OCI-M1 (cell line): ENCODE results near the gene NFU1.
A peak's percentile ranks its signal among the peaks of the same experiment; 100 is the strongest.
"Not testable (repeated sequence)": the region's sequence is repeated elsewhere in the genome, so short reads cannot be mapped to it uniquely, and the experiment has no call there.

Source experiments
- DNase-seq: peaks from one replicate; lab custom pipeline; 2025; lab: John Stamatoyannopoulos, UW

The NFU1 gene

DNA sequence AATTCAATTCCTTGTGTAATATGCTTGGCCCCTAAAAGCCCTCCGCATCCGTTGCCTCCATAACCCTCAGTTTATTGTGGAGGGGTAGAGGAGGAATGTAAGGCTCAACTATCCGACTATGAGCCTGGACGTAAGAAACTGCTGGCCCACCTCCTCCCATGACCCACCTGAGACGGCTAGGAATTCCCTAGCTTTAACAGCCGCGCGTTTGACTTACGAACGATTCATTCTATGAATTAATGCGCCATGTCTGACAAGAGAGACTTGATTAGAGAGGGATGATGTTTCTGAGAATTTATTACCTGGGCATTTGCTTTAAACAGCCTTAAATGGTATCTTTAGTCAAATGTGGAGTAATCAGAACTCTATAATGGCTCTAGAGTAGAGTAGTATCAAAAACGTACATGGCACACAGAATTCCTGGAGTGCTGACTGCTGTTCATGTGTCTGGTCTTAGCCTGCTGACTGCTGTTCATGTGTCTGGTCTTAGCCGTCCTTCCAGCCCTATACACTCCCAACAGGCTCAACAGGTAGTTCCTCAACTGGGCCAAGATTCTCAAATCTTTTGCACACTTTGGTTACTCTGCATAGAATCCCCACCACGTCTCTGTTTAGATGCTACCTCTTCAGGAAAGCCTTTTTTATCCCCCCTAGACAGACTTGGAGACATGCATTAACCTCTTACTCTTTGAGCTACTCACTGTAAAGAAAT lies 49.3 kb downstream of the NFU1 start:
- DNase-seq, result no peak

DNA sequence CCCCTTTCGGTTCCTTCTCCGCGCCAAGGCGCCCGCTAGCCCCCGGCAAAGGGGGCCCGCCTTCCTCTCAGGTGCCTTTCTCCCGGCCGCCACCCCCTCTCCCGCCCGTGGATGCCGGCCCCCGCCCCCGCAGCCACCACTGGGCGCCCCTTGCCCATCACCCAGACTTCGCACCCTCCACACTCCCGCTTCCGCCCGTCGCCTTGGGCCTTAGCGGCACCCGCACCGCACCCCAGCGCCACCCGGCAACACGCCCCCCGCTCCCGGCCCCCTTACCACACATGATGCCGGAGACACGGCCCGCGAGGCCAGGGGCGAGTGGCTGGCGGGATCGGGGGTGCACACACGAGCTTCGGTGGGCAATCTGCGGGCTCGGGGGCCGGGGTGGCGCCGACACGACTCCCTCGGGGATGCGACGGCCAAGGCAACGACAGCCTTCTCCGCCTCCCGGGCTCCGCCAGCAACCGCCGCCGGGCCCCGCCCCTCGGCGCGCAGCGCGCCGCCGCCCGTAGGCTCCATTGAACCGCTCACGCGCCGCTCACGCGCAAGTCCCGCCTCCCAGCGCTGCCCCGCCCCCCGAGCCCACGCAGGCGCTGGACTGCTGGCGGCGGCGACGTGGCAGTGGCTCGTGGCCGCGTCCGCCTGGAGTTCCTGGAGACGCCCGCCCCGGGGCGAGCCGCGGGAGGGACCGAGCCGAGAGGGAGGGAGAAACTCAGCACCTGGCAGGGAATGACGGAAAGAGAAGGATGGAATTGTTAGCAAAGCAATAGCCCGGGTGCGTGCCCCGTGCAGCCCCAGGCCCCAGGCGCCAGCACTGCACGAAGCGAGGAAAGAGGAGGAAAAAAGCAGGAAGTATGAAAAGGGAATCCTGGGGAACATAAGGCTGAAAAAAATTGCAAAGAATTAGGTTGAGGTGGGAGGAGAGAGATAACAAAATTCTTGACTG lies 50.2 kb downstream of the NFU1 start, which contains the start of gene GFPT1:
GFPT1 (minus strand) TSS at position 439 of the 946 bp plus-strand sequence; CDS start at position 283, 156 bp downstream.
- peak; percentile 92 for DNase-seq

DNA sequence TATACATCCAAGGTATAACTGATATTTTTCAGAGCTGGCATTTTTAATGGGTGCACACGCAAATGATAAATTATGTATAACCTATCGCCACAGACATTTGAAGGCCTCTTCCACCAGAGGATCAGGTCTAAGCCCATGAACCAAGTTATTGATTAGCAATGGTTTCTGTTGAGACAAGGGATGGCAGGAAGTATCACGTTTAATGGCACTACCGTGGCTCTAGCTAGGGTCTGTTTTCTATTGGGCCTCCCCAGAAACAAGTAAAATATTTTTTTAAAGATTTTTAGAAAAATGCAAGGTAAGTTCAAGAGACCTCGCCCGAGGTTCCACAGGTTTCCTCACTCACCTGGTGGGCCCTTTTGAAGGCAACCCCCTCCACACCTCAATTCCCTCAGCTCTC lies 50.9 kb downstream of the NFU1 start:
- DNase-seq, result peak; percentile 21

DNA sequence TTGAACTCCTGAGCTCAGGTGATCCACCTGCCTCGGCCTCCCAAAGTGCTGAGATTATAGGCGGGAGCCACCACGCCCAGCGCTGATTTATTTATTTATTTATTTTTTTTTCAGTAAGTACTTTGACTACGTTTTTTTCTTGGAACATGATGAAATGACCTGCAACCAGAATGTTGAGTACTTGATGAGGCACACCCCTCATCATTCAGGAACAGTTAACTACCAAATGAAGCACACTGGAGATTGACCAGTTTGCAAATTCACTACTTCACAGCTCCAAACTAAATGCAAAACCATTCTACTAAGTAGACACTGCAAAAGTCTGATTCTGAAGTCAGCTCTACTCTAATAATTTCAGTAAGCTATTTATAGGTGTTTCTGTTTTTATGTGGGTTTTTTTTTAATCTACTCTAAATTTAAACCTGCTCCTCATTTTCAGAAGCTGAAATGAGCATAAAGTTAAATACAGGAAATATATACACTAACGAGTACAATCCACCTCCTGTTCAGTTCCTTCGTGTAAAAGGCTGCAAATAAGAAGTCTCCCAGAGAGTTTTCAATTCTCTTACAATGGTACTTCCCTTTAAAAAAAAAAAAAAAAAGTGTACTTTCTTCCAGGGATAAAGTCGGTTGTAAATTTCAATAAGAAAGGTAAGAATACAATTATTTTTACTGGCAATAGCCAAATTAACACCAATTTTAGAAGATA lies 51.6 kb downstream of the NFU1 start:
- peak; percentile 70 for DNase-seq

DNA sequence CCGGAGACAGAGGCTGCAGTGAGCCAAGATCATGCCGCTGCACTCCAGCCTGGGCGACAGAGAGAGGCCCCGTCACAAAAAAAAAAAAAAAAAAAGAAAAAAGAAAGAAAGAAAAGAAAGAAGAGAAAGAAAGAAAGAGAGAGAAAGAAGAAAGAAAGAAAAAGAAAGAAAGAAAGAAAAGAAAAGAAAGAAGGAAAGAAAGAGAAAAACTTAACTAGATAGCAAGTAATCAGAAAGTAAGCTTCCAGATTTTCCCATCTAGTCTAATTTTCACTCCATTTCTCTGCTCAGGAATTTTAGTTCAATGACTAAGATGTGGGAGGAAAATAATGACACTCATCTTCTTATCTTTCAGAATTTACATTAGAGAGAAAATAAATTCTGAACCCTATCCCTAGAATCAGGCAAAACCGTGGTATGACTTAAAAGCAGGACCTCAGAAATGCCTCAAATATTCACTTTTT lies 52.6 kb downstream of the NFU1 start:
- no peak for DNase-seq

DNA sequence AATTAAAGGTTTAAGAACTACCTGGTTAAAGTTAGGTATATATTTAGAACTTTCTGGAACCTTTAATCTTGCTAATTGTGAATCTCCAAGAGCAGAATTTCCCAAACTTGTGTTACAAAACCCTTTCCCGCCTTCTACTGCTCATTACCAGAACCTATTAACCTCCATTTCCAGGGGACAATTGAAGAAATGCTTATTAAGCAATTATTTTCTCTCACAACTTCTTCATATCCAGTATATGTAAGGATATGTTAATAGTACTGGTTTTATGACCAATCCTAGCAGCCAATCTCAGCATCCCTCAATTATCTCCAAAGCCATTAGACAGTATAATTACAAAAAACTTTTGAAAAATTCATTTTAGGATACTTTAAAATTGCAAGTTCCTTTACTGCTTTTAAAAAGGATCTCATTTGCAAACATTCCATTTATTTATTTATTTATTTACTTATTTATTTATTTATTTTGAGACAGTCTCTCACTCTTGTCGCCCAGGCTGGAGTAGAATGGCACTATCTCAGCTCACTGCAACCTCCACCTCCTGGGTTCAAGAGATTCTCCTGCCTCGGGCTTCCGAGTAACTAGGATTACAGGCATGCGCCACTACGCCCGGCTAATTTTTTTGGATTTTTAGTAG lies 53.9 kb downstream of the NFU1 start:
- no peak for DNase-seq

DNA sequence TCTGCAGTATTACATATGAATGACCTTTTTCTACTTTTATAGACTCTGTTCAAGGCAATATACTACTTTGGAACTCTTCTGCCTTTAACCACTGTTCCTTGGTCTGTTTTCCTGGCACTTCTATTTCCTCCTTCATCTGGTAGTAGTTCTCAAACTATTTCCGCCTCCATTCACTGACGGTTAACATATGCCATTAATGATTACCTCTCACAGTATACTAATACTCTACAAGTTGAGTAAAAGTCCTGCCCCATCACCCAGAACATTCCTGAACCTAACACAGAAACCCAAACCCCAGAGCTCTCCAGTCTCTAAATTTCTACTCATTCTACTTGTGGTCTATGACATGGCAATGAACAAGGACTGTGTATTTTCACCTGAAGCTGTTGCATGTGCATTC lies 54.7 kb downstream of the NFU1 start:
- no peak for DNase-seq

DNA sequence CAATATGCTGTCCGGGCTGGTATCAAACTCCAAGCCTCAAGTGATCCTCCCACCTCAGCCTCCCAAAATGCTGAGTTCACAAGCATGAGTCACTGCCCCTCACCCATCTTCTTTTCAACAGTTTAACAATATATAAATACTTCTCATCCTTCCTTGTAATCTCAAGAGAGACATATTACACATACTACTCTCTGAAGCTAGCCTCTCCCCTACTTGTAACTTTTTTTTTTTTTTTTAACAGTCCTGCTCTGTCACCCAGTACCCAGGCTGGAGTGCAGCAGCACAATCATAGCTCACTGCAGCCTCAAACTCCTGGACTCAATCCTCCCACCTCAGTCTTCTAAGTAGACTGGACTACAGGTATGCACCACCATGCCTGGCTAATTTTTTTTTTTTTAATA lies 55.9 kb downstream of the NFU1 start:
- peak; percentile 80 for DNase-seq

DNA sequence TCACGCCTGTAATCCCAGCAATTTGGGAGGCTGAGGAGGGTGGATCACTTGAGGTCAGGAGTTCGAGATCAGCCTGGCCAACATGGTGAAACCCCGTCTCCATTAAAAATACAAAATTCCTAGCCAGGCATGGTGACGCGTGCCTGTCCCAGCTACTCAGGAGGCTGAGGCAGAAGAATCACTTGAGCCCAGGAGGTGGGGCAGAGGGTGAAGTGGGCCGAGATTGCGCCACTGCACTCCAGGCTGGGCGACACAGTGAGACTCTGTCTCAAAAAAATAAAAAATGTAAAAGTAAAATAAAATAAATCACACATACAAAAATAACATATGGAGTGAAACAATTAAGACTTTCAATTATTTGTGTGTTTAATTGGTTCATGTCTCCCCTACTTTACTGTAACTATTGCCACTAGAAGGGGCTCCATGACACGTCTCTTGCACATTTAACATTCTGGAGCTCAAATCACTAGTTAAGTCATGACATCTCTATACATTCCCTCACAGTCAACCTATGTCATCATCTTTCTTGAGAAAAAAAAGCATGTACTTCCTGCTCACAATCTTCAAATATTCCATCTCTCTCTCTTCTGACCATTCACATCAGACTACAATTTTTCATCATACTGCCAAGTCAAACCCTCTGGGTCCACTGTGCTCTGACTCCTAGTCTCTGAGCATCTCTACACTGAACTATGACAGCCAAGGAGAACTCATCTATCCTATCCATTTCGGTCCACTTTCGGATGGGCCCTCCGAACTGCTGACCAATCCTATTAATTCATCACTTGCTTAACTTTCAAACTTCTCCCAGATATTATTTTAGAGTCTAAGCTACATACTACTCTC lies 56.9 kb downstream of the NFU1 start:
- DNase-seq, result no peak

DNA sequence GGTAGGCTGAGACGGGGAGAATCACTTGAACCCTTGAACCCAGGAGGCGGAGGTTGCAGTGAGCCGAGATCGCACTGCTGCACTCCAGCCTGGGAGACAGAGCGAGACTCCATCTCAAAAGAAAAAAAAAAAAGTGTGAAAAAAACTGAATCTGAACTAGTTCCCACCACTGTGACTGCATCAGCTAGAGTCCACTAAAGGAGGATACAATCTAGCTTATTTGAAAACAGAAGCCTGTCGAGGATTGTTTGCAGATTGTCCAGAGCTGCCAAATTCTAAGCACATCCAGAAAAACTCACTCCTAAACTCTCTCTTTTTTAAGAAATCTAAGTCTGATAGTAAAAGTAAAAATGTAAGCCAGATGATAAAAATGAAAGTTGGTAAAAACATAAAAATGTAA lies 60.8 kb downstream of the NFU1 start:
- no peak for DNase-seq

DNA sequence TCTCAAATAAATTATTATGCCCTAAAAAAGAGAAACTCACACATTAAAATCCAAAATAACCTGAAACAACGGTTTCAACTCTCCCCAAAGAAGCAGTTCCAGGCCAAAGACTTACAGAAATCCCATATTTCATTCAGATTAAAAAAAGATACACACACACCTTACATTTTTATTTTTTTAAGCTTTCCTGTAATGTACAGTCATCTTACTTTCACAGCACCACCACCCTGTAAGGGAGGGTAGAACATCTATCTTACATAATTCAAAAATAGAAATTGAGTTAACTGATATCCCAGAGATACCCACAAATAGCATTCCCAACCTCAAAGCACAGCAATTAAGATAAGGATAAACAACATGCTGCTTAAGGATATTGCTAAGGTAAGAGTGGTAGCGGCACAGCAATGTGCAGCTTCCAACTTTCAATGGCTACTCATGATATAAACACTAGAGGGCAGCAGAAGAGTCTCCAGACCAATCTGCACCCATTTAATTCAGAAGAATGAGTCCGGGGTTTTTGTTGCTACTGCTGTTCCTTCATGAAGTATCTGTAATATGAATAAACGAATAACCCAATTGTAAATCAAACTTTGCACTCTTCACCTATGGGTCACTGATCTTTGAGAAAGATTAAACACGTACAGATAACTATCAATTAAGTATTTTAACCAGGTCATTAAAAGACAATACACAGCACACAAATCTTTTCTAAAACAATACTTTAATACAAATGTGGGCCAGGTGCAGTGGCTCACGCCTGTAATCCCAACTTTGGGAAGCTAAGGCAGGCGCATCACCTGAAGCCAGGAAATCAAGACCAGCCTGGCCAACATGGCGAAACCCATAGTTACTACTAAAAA lies 61.5 kb downstream of the NFU1 start:
- DNase-seq, result peak; percentile 77

DNA sequence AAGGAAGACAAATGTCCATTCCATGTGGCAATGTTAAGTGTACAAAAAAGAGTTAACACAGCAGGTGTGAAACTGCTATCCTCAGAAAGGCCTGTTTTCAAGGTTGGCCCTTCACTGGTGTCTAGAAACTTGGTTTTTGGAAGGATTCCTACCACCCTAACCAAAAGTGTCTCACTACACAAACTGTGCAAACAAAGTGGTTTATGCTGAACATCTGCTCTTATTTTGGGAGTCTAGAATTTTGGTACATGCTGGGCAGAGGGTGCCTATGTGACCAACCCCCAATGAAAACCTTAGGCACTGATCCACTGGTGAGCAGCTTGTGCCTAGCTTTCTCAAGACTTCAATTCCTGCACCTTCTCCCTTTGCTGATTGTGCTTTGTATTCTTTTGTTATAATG lies 64.5 kb downstream of the NFU1 start:
- no peak for DNase-seq

DNA sequence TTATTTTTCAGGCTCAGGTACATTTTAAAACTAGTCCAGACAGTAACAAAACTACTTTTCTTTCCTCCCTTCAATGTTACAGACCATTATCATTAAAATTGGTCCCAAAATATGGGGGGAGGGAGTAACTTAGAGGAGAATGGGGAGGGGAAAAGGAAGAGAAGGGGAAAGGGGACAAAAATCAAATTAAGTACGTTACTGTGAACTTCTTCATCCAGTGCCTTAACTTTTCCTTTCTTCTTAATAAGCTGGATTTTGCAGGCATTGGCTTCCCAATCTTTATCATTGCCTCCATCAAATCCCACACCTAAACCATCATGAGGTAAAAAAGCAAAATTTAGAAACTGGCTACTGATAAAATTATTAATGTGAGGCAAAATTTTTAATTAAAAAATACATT lies 67.4 kb downstream of the NFU1 start:
- DNase-seq, result no peak

DNA sequence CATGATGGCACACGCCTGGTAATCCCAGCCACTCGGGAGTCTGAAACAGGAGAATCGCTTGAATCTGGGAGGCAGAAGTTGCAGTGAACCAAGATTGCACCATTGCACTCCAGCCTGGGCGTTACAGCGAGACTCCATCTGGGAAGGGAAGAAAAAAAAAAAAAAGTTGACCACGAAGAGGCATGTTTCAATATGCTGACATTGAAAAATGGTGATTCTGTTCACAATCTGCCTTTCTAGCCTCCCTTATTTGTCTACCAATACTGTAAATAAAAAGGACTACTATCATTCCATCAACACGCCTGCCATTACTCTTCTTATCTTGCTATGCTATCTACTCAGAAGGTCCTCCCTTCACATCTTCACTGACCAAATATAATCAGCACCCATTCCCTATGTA lies 68.6 kb downstream of the NFU1 start:
- DNase-seq, result no peak

DNA sequence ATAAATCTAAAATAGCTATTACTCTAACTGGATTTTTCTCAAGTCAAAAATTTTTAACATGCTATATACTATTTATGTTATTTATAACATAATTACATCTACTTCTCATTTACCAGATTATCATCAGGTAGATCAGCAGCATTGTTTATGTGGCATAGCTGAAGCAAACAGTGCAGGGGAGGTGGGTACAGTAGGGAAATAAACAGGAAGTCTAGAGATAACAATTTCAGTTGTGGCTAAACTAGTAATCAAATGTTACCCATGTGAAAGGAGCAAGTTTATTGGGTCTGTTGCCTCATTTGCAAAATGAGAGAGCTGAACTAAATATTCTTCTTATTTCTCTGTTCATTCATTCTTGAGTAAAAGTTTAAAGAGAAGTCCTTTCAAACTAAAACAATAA lies 77.9 kb downstream of the NFU1 start:
- no peak for DNase-seq

DNA sequence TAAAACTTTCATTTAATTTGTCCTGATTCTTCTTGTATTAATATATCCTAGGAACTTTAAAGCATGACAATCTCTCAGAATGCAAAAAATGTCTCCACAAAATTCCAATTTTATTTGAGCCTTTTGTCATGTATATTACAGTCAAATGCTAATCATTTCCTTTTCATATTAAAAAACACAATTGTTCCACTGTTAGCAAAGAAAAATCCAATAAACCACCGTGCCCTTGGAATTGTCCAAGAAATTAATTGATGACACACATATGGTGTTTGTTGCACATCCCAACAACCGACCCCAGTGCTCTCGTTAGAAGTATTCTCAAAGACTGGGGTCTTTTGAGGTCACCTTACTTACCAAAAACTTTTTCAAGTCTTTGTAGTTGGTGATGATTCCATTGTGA lies 78.3 kb downstream of the NFU1 start:
- no peak for DNase-seq

DNA sequence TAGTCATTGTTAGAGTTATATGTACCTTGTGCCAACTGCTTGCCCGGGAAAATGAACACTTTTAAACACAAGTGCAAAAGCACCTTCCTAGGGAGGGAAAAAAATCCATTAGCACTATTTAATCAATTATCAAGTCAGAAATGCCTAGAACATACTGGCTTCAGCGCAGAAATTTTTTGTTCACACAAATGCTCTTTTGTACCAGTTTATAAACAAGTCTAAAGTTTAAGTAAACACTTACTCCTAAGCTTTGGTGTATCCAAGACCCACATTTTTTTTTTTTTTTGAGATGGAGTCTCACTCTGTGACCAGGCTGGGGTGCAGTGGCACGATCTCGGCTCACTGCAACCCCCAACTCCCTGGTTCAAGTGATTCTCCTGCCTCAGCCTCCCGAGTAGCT lies 80.8 kb downstream of the NFU1 start:
- no peak for DNase-seq

DNA sequence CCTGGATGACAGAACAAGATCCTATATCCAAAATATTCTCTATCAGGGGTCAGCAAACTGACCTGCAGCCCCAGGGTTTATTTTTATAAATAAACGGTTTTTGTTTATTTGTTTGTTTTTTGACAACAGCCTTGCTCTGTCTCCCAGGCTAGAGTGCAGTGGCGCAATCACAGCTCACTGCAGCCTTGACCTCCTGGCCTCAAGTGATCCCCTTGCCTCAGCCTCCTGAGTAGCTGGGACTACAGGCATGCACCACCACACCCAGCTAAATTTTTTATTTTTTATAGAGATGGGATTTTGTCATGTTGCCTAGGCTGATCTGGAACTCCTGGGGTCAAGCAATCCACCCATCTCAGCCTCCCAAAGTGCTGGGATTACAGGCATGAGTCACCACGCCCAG lies 82.3 kb downstream of the NFU1 start:
- DNase-seq, result not testable (repeated sequence)

DNA sequence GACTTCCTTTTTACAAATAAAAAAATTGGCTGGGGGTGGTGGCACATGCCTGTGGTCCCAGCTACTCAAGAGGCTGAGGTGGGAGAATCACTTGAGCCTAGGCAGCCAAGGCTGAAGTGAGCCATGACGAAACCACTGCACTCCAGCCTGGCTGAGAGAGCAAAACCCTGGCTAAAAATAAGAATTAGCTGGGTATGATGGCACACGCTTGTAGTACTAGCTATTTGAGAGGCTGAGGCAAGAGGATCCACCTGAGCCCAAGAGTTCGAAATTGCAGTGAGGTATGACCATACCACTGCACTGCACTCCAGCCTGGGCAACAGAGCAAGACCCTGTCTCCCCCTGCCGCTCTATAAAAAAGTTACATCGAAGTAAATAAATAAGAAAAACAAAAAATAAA lies 83.9 kb downstream of the NFU1 start:
- no peak for DNase-seq

DNA sequence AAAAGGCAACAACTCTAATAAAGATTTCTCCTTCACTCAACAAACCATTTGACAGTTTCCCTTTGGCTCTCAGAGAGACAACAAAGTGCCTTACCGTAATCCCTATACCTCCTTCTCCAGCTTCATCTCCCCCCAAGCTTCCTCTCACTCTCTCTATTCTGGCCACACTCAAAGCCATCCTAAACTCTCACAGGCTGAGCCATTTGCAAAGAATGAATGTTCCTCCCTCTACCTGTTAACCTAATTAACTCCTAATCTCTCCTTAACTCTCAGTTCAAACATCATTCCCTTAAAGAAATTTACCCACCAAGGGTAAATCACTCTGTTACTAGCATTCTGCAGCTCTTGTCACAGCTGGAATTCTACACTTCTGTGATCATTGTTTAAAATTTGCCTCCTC lies 88.5 kb downstream of the NFU1 start:
- no peak for DNase-seq
